RWPE1 (cell line): ENCODE measurements around the gene NAT16.
A peak's percentile ranks its signal among the peaks of the same experiment; 100 is the strongest.

ENCODE experiments used
- CTCF ChIA-PET: fragments of 350-600 bp; sonication (Branson Sonifier 250); formaldehyde crosslinking; extraction: SDS; loops from one replicate; lab custom pipeline; 2021; lab: Yijun Ruan, JAX
- POLR2A ChIA-PET: fragments of 400-600 bp; formaldehyde crosslinking; extraction: SDS; loops from one replicate; lab custom pipeline; 2020; ENCODE audit warnings: antibody characterized with exemption; ENCODE audit not compliant: low non-redundant PET; lab: Yijun Ruan, JAX
- DNase-seq: peaks from one replicate; pipeline ENCODE4 v3.0.0; 2012; ENCODE audit warnings: low spot score
- H3K27ac ChIP-seq: fragments of 450-650 bp; 2 replicates; pipeline ENCODE4 v1.5.1; 2017
- TF ChIP-seq, protein P1 (sequence below): fragments of 450-650 bp; conservative IDR thresholded peaks from 2 replicates; pipeline ENCODE4 v1.5.1; 2017; ENCODE audit warnings: low read depth, mild to moderate bottlenecking

NAT16 gene

DNA sequence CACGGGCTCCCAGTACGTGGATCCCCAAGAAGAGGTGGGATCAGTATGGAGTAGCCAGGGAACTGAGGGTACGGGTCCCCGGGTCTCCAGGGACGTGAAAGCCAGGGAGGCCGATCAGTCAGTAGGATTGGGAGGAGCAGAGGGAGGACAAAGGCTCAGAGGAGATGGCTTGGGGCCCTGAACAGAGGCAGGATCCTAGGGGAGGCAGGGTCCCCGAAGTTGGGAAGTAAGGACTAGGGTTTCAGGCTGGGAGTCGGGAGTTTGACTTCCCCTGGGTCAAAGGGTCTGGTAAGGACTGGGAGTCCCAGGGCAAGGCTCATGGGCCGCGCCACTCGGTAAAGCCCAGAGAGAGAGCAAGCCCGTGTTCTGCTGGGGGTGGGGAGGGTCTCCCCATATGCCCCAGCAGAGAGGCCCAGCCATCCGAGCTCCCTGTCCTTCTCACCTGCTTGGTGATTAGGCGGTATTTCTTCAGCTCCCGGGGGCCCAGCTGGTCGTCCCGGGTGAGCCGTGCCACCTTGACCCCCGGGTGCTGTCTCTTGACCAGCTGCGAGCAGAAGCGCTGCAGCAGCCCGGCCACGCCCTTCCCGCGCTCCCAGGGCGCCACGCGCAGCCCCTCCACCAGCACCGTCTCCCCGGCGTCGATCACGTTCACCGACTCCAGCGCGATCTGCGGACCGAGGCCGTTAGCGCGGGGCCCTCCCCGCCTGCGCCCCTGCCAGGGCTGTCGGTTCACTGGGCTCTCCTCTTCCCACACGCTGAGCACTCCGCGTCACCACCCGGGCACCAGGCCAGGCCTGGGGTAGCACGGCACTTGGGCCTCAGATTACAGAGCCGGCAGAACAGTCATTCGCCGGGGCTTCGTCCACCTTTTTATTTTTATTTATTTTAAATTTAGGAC, 7.0 kb downstream of the NAT16 start:
- TF ChIP-seq, protein P1, sequence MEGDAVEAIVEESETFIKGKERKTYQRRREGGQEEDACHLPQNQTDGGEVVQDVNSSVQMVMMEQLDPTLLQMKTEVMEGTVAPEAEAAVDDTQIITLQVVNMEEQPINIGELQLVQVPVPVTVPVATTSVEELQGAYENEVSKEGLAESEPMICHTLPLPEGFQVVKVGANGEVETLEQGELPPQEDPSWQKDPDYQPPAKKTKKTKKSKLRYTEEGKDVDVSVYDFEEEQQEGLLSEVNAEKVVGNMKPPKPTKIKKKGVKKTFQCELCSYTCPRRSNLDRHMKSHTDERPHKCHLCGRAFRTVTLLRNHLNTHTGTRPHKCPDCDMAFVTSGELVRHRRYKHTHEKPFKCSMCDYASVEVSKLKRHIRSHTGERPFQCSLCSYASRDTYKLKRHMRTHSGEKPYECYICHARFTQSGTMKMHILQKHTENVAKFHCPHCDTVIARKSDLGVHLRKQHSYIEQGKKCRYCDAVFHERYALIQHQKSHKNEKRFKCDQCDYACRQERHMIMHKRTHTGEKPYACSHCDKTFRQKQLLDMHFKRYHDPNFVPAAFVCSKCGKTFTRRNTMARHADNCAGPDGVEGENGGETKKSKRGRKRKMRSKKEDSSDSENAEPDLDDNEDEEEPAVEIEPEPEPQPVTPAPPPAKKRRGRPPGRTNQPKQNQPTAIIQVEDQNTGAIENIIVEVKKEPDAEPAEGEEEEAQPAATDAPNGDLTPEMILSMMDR, result no peak
- POLR2A ChIA-PET, result interaction anchor here (0.9 to 1.0 kb wide), 2 partner anchors 9 to 35 kb away, joined by 3 to 5 read pairs; no protein-coding TSS in a partner anchor
- H3K27ac ChIP-seq, result peak overlapping the region; percentile 32; the same call in 1 of the 2 replicates
- CTCF ChIA-PET, result interaction anchor here (1.3 to 1.5 kb wide), 2 partner anchors 20 to 29 kb away, joined by 4 read pairs; no protein-coding TSS in a partner anchor
- peak; percentile 69 for DNase-seq

DNA sequence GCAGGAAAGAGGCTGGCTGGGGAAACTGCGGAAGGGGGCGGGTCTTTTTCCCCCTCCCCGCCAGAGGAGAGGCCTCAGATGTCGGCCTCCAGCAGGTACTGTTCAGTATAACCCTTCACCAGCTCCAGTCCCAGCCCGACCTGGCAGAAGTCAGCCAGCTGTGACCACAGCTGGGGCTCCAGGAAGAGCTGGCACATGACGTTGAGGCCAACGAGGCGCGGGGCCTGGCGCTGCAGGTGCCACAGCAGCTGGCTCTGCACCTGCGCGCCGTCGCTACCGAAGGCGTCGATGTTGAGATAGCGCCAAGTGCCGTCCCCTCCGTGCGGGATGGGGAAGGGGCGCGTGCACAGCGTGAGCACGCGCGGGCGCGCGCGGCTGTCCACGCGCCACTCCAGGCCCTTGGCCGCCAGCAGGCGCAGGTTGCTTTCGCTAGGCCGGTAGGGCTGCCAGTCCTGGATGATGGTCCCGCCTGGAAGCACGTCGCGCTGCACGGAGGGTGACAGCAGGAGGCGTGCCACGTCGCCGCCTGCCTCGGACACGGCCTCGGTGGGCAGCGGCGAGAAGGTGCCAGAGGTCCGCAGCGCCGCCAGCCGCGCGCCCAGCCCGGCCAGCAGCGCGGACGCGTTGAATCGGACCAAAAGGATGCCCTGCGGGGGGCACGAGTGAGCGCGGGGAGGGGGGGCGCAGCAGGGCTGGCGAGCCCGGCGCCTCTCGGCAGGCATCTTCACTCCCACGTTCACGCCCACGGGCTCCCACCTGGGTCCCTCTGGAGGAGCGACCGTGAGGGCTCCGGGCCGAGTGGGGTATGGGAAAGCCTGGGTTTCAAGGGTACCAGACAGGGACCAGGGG, 7.9 kb downstream of the NAT16 start:
- DNase-seq, result no peak
- CTCF ChIA-PET, result interaction anchor here (0.9 to 2.7 kb wide), 3 partner anchors 11 to 28 kb away, joined by 4 to 19 read pairs (median 8); no protein-coding TSS in a partner anchor

DNA sequence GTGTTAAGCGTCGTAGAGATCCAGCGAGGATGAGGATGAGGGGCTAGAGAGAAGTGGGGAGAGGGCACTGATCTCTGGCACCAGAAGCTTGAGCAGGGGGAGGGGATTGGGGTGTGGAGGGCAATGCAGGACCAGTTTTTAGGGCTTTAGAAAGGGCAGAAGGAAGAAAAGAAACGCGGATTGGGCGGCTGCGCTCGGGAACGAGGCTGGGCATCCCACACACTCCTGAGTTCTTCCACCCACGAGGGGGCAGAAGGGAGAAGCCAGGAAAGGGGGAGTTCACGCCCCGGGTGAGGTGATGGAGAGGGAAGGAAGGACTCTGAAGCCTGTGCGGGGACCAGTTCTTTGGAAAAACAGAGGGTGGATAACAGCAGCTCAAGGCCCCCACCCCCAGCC, 8.7 kb downstream of the NAT16 start:
- ChIA-PET POLR2A (no interaction called here), CTCF (interaction anchor here (0.9 to 2.7 kb wide), 4 partner anchors 10 to 27 kb away, joined by 4 to 19 read pairs (median 6); no protein-coding TSS in a partner anchor)
- no peak for DNase-seq
- H3K27ac ChIP-seq, result no peak overlapping the region
- TF ChIP-seq, protein P1, result no peak; the same call in 1 of the 2 replicates

More for the DNA sequence above, 7.9 kb downstream of the NAT16 start:
- POLR2A ChIA-PET, result no interaction called here
- H3K27ac ChIP-seq, result no peak overlapping the region
- TF ChIP-seq, protein P1, result no peak; the same call in 1 of the 2 replicates

DNA sequence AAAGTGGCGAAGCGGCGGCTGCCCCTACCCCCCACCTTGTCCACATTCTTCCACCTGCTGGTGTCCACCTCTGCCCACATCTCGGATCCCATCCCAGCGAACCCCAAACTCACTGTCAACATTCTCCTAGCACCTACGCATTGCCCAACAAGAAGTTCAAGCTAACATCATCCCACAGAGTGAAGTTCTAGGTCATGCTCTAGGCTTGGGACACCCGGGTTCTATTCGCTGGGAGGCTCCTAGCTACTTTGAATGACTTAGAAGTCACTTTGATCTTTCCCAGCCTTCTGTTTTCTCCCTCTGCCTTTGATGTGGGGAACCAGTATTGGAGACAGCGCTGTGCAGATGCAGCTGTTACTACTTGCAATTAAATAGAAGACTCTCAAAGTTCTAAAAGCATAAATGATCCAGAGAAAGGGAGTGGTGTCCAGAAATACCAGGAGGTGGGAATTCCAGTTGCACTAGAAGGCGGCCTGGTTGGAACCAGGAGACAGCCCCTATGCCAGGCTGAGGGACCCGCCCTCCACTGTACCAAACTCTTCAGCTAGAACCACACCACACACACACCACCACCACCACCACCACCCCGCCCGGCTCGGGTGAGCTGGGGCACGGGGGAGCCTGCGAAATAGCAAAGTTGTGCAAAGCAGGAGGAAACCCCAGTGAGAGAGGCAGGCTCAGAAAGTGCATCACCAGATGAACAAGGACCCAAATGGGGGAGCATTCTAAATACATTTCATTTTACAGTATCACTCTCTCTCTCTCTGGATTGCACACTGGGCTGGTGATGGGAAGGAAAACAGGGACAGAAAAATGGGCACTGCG, 9.3 kb downstream of the NAT16 start:
- POLR2A ChIA-PET, result no interaction called here
- CTCF ChIA-PET, result interaction anchor here (0.6 to 2.7 kb wide), 5 partner anchors 14 to 80 kb away, joined by 3 to 19 read pairs (median 6); no protein-coding TSS in a partner anchor
- no peak overlapping the region for H3K27ac ChIP-seq
- no peak for DNase-seq
- TF ChIP-seq, protein P1, result no peak

DNA sequence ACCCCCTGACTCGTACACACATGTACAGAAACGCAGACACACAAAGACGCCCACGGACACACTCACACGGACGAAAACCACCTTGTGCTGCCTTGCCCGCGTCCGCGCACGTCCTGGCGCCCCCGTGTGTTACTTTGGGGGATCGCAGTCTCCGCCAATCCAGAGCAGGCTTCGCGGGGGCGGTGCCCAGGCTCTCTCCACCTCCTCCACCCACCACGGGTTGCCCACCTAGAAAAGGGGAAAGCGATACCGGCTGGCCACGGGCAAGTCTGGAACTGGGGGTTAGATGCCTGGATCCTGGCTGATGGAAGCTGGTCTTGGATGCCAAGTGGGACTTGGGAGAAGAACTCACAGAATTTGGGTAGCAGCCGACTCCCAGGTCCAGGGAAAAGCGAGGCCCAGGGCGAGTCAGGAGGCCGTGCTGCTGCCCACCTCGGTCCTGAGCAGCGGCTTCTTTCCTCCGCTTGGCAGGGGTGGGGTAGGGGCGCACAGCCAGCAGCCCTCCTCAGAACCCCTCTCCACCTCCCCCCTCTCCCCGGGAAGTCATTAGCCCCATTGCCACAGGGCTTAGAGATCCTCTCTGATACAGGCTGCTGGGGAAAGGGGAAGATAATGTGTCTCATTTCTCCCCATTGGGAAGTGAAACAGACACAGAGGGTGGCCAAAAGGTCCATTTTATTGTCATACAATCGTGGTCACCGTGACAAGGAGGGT, 10.1 kb downstream of the NAT16 start:
- DNase-seq, result no peak
- no peak overlapping the region for H3K27ac ChIP-seq
- TF ChIP-seq, protein P1, result peak; percentile 99
- CTCF ChIA-PET, result interaction anchor here (1.0 to 2.7 kb wide), 3 partner anchors 22 to 81 kb away, joined by 3 to 19 read pairs (median 8); no protein-coding TSS in a partner anchor
- POLR2A ChIA-PET, result no interaction called here
